ENCODE data around the gene XCR1.

GRCh38 chr3:45969116-45969515 is 58.2 kb downstream of the XCR1 start:
- TF ChIP-seq CTCF (IDR thresholded peaks at IDR 0.05) (no peak), POLR2A (IDR thresholded peaks at IDR 0.05) (no peak)

Measured in heart left ventricle (tissue), 13 donors.